T-cell (primary cell): ENCODE data around the gene PLEKHG2. TPM values are rescaled to one million over a fixed set of nuclear protein-coding genes. Genes with fewer than 3 reads are reported as not detected.

ENCODE experiments used
- ATAC-seq, 4 experiments: fragments of 200-7000 bp in 3 of 4; fragments of 150-1000 bp in 1 of 4; cut with Tn5 transposase; replicated peaks in 1 of 4; 1 replicate in 3 of 4; 2 replicates in 1 of 4; pipeline ENCODE4 v1.10.0; 2021; ENCODE audit warnings: moderate library complexity in 3 of 4, mild to moderate bottlenecking in 2 of 4, moderate number of reproducible peaks in 1 of 4
- CTCF ChIA-PET, 2 donors: fragments of 300-600 bp; sonication (Branson Sonifier 250); formaldehyde crosslinking; loops; one replicate each; lab custom pipeline; 2022; ENCODE audit warnings: antibody characterized with exemption in 2 of 2; lab: Charles Lee
- POLR2A ChIA-PET, 2 donors: fragments of 300-600 bp; sonication (Branson Sonifier 250); formaldehyde crosslinking; loops; one replicate each; lab custom pipeline; 2022; ENCODE audit warnings: antibody characterized with exemption in 2 of 2; lab: Charles Lee
- DNase-seq, 35 experiments: peaks; one replicate each; pipeline versions ENCODE4 v3.0.0 to v3.0.0-alpha.2; 2013 to 2023
- H3K27ac ChIP-seq: one replicate; pipeline ENCODE4 v1.5.1; 2013; ENCODE audit warnings: low read length
- H3K27me3 ChIP-seq, 2 experiments: replicated peaks in 1 of 2; 1 replicate in 1 of 2; 2 replicates in 1 of 2; pipeline versions ENCODE4 v1.6.1 to v1.7.0; 2013; ENCODE audit warnings: low read length in 1 of 2, mixed read lengths in 1 of 2; ENCODE audit not compliant: control insufficient read depth in 2 of 2, insufficient read depth in 2 of 2; ENCODE audit errors: extremely low read depth in 1 of 2
- H3K36me3 ChIP-seq, 2 donors: 1 replicate in 1 of 2; 2 replicates in 1 of 2; pipeline versions ENCODE4 v1.6.1 to v1.7.0; 2013; ENCODE audit warnings: low read length in 1 of 2; ENCODE audit not compliant: control insufficient read depth in 2 of 2, insufficient read depth in 1 of 2; ENCODE audit errors: extremely low read depth in 1 of 2
- H3K4me1 ChIP-seq, 2 experiments: 1 replicate in 1 of 2; 2 replicates in 1 of 2; pipeline versions ENCODE4 v1.6.1 to v1.7.0; 2013; ENCODE audit warnings: low read length in 2 of 2, mixed read lengths in 1 of 2; ENCODE audit not compliant: insufficient read depth in 2 of 2, control insufficient read depth in 1 of 2; ENCODE audit errors: extremely low read depth in 1 of 2
- H3K4me3 ChIP-seq, 2 donors: 1 replicate in 1 of 2; 2 replicates in 1 of 2; pipeline versions ENCODE4 v1.5.1 to v1.7.0; 2013; ENCODE audit warnings: mild to moderate bottlenecking in 2 of 2, low read length in 1 of 2, moderate library complexity in 1 of 2; ENCODE audit not compliant: control insufficient read depth in 1 of 2; ENCODE audit errors: extremely low read depth in 1 of 2
- H3K9me3 ChIP-seq: 2 replicates; pipeline ENCODE4 v1.7.0; 2013
- H3K27ac Mint-ChIP-seq, 2 donors: one replicate each; pipeline ENCODE4 v1.8.0; 2020 to 2021; ENCODE audit warnings: mild to moderate bottlenecking in 2 of 2, mixed read lengths in 2 of 2
- H3K27me3 Mint-ChIP-seq, 2 donors: one replicate each; pipeline ENCODE4 v1.8.0; 2021 to 2022; ENCODE audit warnings: mixed read lengths in 2 of 2
- H3K36me3 Mint-ChIP-seq: one replicate; pipeline ENCODE4 v1.8.0; 2021; ENCODE audit warnings: mixed read lengths
- H3K4me1 Mint-ChIP-seq, 3 donors: one replicate each; pipeline ENCODE4 v1.8.0; 2020 to 2022; ENCODE audit warnings: mixed read lengths in 3 of 3, mild to moderate bottlenecking in 1 of 3
- H3K4me3 Mint-ChIP-seq, 3 donors: one replicate each; pipeline ENCODE4 v1.8.0; 2020 to 2022; ENCODE audit warnings: mild to moderate bottlenecking in 3 of 3, mixed read lengths in 3 of 3, moderate library complexity in 3 of 3
- H3K9me3 Mint-ChIP-seq, 3 donors: one replicate each; pipeline ENCODE4 v1.8.0; 2020 to 2022; ENCODE audit warnings: mixed read lengths in 3 of 3
- WGBS: methylation state at CpG from one replicate; pipeline ENCODE4 v1.1.5; 2013; ENCODE audit warnings: missing lambda C conversion rate; ENCODE audit not compliant: insufficient coverage; 5-methylcytosine and 5-hydroxymethylcytosine counted together
- total RNA-seq, 35 experiments: library from RNA in 6 of 35; stranded (reverse) in 6 of 35; fragments of 120-200 nt in 1 of 35; gene quantifications; one replicate each; pipeline versions ENCODE4 v1.2.1 to v1.2.4 and lab custom pipeline; 2013 to 2026

PLEKHG2 gene
- total RNA-seq, 5 donors from 2014 or later (not counting 1 experiment from before 2014, with no cell fraction given) = 25.2 to 88.1 (median 36.7) TPM

GRCh38 chr19:39390751-39391437 is 21.6 kb upstream of the PLEKHG2 start, which contains the start of the genes MED29 and PAF1:
MED29 (plus strand) TSS chr19:39391378; CDS start chr19:39391423, 45 bp downstream.
PAF1 (minus strand) TSS chr19:39391106; CDS start chr19:39390864, 242 bp downstream.
- peaks cover 42% of the 10 kb centered on the region for H3K36me3 Mint-ChIP-seq
- WGBS = under 1% methylated on average over 52 of the region's 60 CpGs

GRCh38 chr19:39397360-39398296 is 14.8 kb upstream of the PLEKHG2 start:
- Histone ChIP-seq H3K4me1 (peaks cover 24 to 64% of the 10 kb centered on the region in 2 experiments), H3K27me3 (no peaks in the 10 kb centered on the region), H3K4me3 (peak overlapping the region in 1 of 2 donors; percentile 0), H3K9me3 (no peaks in the 10 kb centered on the region), H3K36me3 (peaks cover 11 to 39% of the 10 kb centered on the region in 2 donors), H3K27ac (peak overlapping the region; percentile 79)
- peak overlapping the region; percentile 57 to 71 (median 69) for H3K4me3 Mint-ChIP-seq
- DNase-seq = peak; percentile 81 to 97 (median 92)
- H3K27ac Mint-ChIP-seq = peak overlapping the region; percentile 92 to 95
- peaks cover 21% of the 10 kb centered on the region for H3K36me3 Mint-ChIP-seq
- H3K4me1 Mint-ChIP-seq = peaks cover 64 to 66% (median 65%) of the 10 kb centered on the region in 3 donors
- H3K27me3 Mint-ChIP-seq = no peaks in the 10 kb centered on the region
- peak; percentile 54 to 66 (median 62) for ATAC-seq
- CTCF ChIA-PET = interaction anchor here (0.9 to 2.7 kb wide), 5 partner anchors 10 to 38 kb away, joined by 3 to 22 read pairs (median 11); partner anchors contain the start of gene RPS16 (in 1 of the 2)
- POLR2A ChIA-PET = interaction anchor here (0.6 to 3.0 kb wide), 8 partner anchors 9 to 60 kb away, joined by 3 to 12 read pairs (median 4); partner anchors contain the start of genes RPS16 (in 2 of the 2) and PLEKHG2 (in 1 of the 2)
- no peaks in the 10 kb centered on the region for H3K9me3 Mint-ChIP-seq
- WGBS = 73% methylated on average over 5 of the region's 17 CpGs

More at GRCh38 chr19:39390751-39391437, 21.6 kb upstream of the PLEKHG2 start, which contains the start of the genes MED29 and PAF1:
- H3K9me3 ChIP-seq = no peaks in the 10 kb centered on the region
- Mint-ChIP-seq H3K27me3 (no peaks in the 10 kb centered on the region), H3K9me3 (no peaks in the 10 kb centered on the region), H3K4me1 (peaks cover 37 to 51% (median 48%) of the 10 kb centered on the region in 3 donors), H3K27ac (peak within 1 kb of the TSS; percentile 97 to 100), H3K4me3 (peak within 1 kb of the TSS; percentile 94 to 98 (median 98))
- ChIA-PET POLR2A (interaction anchor here (0.5 to 2.8 kb wide), 14 partner anchors 8 to 63 kb away, joined by 3 to 31 read pairs (median 4); partner anchors contain the start of genes RPS16 (in 2 of the 2) and SAMD4B (in 1 of the 2)), CTCF (interaction anchor here in 1 of 2 donors (0.7 to 1.2 kb wide), 6 partner anchors 11 to 460 kb away, joined by 3 to 7 read pairs (median 4); partner anchors contain the start of genes MRPS12, PLEKHG2, SAMD4B and SARS2)
- peak within 1 kb of the TSS; percentile 89 to 99 for H3K4me3 ChIP-seq
- H3K27ac ChIP-seq = peak within 1 kb of the TSS; percentile 98
- no peaks in the 10 kb centered on the region for H3K27me3 ChIP-seq
- peaks cover 7 to 37% of the 10 kb centered on the region in 2 experiments for H3K4me1 ChIP-seq
- peak; percentile 85 to 99 (median 97) for DNase-seq
- peak; percentile 90 to 96 (median 95) for ATAC-seq
- H3K36me3 ChIP-seq = peaks cover 17 to 65% of the 10 kb centered on the region in 2 donors

- DNase-seq (peak in 18 of 35 experiments; percentile 20 to 74 (median 40)), ATAC-seq (peak in 1 of 4 experiments; percentile 17)
- peaks cover 25 to 69% of the 10 kb centered on the region in 2 experiments for H3K4me1 ChIP-seq
- peak overlapping the region; percentile 79 for H3K27ac ChIP-seq
- peak overlapping the region in 1 of 2 donors; percentile 0 for H3K4me3 ChIP-seq
- ChIA-PET POLR2A (interaction anchor here (0.6 to 3.0 kb wide), 7 partner anchors 9 to 59 kb away, joined by 3 to 12 read pairs (median 4); partner anchors contain the start of genes RPS16 (in 2 of the 2) and PLEKHG2 (in 1 of the 2)), CTCF (interaction anchor here (0.6 to 2.7 kb wide), 6 partner anchors 10 to 181 kb away, joined by 3 to 22 read pairs (median 8); partner anchors contain the start of gene RPS16 (in 1 of the 2))
- Mint-ChIP-seq H3K4me1 (peaks cover 61 to 65% (median 62%) of the 10 kb centered on the region in 3 donors), H3K27ac (peak overlapping the region; percentile 92 to 95), H3K27me3 (no peaks in the 10 kb centered on the region), H3K9me3 (no peaks in the 10 kb centered on the region), H3K36me3 (peaks cover 19% of the 10 kb centered on the region), H3K4me3 (peak overlapping the region; percentile 57 to 71 (median 69))
- no peaks in the 10 kb centered on the region for H3K9me3 ChIP-seq
- WGBS = 66% methylated on average over 10 of the region's 11 CpGs
- H3K27me3 ChIP-seq = no peaks in the 10 kb centered on the region
- H3K36me3 ChIP-seq = peaks cover 11 to 35% of the 10 kb centered on the region in 2 donors
These were observed 14.1 kb upstream of the PLEKHG2 start for GRCh38 chr19:39398297-39398864.

GRCh38 chr19:39399668-39400050 is 12.8 kb upstream of the PLEKHG2 start:
- Histone ChIP-seq H3K4me1 (peaks cover 34 to 74% of the 10 kb centered on the region in 2 experiments), H3K9me3 (no peaks in the 10 kb centered on the region), H3K4me3 (no peak overlapping the region), H3K27me3 (no peaks in the 10 kb centered on the region), H3K27ac (peak overlapping the region; percentile 20), H3K36me3 (peaks cover 6 to 25% of the 10 kb centered on the region in 2 donors)
- Mint-ChIP-seq H3K27me3 (no peaks in the 10 kb centered on the region), H3K4me1 (peaks cover 63 to 65% (median 63%) of the 10 kb centered on the region in 3 donors), H3K36me3 (peaks cover 13% of the 10 kb centered on the region), H3K27ac (peak overlapping the region; percentile 89 to 92), H3K9me3 (no peaks in the 10 kb centered on the region), H3K4me3 (peak overlapping the region; percentile 9 to 69 (median 11))
- ChIA-PET POLR2A (interaction anchor here in 1 of 2 donors (3.0 kb wide), 1 partner anchor 12 kb away, joined by 12 read pairs; the partner anchor contains the start of gene PLEKHG2), CTCF (interaction anchor here in 1 of 2 donors (0.8 kb wide), 1 partner anchor 12 kb away, joined by 4 read pairs; no protein-coding TSS in a partner anchor)
- ATAC-seq (no peak), DNase-seq (no peak)
- no CpG with 5 or more reads among the region's 4 CpGs for WGBS

- Mint-ChIP-seq H3K9me3 (no peaks in the 10 kb centered on the region), H3K4me3 (peak overlapping the region in 2 of 3 donors; percentile 11 to 69), H3K27ac (peak overlapping the region; percentile 89 to 92), H3K27me3 (no peaks in the 10 kb centered on the region), H3K36me3 (peaks cover 11% of the 10 kb centered on the region), H3K4me1 (peaks cover 64 to 68% (median 66%) of the 10 kb centered on the region in 3 donors)
- Histone ChIP-seq H3K4me3 (no peak overlapping the region), H3K4me1 (peaks cover 36 to 78% of the 10 kb centered on the region in 2 experiments), H3K9me3 (no peaks in the 10 kb centered on the region), H3K36me3 (peaks cover 2 to 20% of the 10 kb centered on the region in 2 donors), H3K27me3 (no peaks in the 10 kb centered on the region), H3K27ac (peak overlapping the region; percentile 20)
- CTCF ChIA-PET = interaction anchor here in 1 of 2 donors (0.6 to 1.2 kb wide), 3 partner anchors 8 to 441 kb away, joined by 3 to 4 read pairs (median 3); no protein-coding TSS in a partner anchor
- WGBS = 100% methylated on average over 2 of the region's 4 CpGs
- ATAC-seq (no peak), DNase-seq (no peak)
- POLR2A ChIA-PET = interaction anchor here in 1 of 2 donors (3.0 kb wide), 1 partner anchor 12 kb away, joined by 12 read pairs; the partner anchor contains the start of gene PLEKHG2
These were observed 12.4 kb upstream of the PLEKHG2 start for GRCh38 chr19:39400061-39400460.
